Measurements from ENCODE around the gene C19orf18. TPM values are rescaled to one million over a fixed set of nuclear protein-coding genes. Genes with fewer than 3 reads are reported as not detected.
A peak's percentile ranks its signal among the peaks of the same experiment; 100 is the strongest.
"Not testable (repeated sequence)": the region's sequence is repeated elsewhere in the genome, so short reads cannot be mapped to it uniquely, and the experiment has no call there.

The C19orf18 gene
- 1 to 10 TPM; 1.4 to 3.5 (median 1.7) TPM for polyA plus RNA-seq (ENCODE audit: insufficient read length in 4 of 4)

DNA sequence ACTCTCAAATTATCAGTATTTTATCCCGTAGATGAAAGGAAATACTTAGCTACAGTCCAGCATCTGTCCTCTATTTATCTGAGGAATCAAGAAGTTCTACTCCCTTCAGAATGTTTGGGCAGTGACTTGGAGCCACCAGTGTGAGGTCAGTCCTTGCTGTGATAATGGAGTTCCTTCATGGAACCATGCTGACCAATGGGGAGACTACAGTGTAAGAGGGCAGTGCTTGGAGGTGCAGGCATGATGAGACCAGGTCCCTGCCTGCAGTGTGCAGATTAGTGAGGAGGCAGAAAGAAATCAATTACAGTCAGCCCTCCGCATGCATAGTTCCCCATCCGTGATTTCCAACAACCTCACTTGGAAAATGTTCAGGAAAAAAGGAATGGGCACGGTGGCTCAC lies at the start of gene C19orf18:
Gene C19orf18, minus strand, starts transcription at position 101 of the 400 bp plus-strand sequence. CDS start 102 bp downstream, outside the sequence.
- no peak for DNase-seq (ENCODE audit: low read depth in 4 of 4, low spot score in 3 of 4)

DNA sequence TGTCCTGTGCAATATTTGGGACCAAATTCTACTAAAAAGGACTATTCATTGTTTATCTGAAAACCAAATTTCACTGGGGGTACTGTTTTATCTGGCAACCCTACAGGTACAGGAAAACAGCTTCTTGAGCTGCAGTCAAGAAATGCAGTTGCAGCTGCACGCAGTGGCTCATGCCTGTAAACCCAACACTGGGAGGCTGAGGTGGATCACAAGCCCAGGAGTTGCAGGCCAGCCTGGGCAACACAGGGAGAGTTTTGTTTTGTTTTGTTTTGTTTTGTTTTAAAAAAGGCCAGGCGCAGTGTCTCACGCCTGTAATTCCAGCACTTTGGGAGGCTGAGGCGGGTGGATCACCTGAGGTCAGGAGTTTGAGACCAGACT lies 47.9 kb upstream of the C19orf18 start:
- no peak for DNase-seq (ENCODE audit: low read depth in 4 of 4, low spot score in 3 of 4)

DNA sequence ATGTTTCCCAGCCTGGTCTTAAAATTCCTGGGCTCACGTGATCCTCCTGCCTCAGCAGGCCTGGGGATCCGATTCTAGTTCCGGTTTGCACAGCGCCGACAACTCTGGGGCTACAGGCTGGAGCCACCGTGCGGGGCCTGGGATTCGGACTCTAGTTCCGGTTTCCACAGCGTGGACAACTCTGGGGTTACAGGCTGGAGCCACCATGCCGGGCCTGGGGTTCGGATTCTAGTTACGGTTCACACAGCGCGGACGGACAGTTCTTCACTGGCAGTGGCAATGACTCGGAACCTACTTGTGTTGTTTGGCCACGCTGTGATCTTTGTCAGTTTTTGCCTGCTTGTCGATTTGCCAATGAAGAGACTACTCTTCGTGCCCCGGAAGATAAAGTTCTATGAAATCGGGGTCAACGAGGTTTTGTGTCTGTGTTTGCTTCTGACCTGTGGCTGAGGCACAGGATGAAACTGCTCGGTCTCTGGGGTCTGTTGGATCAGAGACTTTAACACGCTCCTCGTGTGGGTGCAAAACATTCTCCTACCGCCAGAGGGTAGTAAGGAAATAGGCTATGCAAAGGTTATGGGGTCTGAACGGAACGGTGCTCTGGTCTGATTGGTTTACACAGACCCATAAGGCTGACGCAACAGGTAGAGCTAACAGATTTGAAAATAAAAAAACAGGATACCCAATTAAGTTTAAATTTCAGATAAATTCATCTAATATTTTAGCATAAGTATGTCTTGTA lies 47.4 kb upstream of the C19orf18 start:
- DNase-seq (ENCODE audit: low read depth in 4 of 4, low spot score in 3 of 4) = peak in 2 of 4 donors; percentile 76 to 82

DNA sequence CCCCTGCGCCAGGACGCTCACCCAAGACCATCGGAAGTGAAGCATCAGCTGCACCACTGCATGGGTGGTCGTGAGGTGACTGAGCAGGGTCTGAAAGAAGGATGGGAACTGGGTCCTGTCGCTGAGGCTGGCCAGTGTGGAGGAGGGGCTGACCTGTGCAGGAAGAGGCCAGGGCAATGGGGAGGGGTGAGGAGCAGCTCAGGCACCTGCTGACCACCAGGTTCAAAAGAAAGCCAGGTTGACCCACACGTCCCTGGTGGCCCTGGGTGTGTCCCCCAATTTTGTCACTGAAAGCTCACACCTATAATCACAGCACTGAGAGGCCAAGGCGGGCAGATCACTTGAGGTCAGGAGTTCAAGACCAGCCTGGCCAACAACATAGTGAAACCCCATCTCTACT lies 45.8 kb upstream of the C19orf18 start:
- no peak for DNase-seq (ENCODE audit: low read depth in 4 of 4, low spot score in 3 of 4)

DNA sequence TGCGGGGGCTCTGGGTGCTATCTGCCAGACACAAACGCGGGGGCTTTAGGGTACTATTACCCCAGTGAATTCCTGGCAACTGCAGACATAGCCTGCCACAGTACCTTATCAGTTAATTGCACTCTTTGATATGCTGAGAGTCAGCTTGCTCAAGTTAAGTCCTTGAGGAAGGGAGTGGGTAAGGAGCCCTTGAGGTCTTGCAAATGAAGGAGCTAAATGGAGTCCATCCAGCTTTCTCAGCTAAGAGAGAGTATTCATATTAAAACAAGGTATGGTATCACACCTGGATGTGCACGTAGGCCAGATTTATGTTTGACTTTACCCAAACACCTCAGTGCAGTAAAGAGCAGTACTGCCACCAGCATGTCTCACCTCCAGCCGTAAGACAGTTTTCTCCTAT lies 39.8 kb upstream of the C19orf18 start:
- no peak for DNase-seq (ENCODE audit: low read depth in 4 of 4, low spot score in 3 of 4)

DNA sequence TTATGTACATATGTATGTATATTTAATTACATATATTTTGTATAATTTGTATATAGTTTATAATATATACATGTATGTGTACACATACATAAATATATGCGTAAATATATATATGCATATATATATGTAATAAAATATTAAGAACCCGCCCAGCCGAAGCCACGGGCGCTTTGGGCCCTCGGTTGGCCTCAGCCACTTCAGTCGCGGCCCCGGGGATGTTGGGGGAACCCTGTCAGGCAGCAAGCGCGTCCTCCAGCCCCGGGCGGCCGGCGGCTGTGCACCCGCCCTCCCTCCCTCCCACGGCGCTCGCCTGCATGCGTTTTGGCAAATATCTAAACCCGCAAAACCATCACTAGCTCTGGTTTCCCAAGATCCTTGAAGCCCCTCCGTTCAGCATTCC lies 36.2 kb upstream of the C19orf18 start:
- DNase-seq (ENCODE audit: low read depth in 4 of 4, low spot score in 3 of 4) = no peak

DNA sequence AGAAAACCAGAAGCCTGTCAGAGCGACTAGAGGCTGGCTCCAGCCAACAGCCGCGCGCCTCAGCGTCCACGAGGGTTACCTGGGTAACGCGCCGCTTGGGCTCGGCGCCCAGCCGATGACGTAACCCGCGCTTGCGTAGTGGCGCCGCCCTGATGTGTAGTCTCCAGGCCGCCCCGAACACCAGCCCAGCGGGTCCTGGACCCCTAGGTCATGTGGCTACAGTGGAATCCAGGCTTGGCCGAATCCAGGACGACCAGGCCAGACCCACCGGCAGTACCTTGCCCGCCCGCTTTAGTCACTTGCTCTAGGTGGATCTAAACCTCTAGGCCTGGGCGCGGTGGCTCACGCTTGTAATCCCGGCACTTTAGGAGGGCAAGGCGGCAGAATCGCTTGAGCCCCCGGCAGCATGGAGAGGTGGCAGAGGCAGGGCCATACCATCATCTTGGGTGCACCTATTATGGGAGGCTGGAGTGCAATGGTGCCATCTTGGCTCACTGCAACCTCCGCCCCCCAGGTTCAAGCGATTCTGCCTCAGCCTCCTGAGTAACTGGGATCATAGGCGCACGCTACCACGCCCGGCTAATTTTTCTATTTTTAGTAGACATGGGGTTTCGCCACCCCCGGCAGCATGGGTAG lies 35.5 kb upstream of the C19orf18 start:
- DNase-seq (ENCODE audit: low read depth in 4 of 4, low spot score in 3 of 4) = peak; percentile 85 to 90 (median 89)

- peak in 1 of 4 donors; percentile 9 for DNase-seq (ENCODE audit: low read depth in 4 of 4, low spot score in 3 of 4)
Observed at GRCh38 chr19:58009301-58009665, 34.9 kb upstream of the C19orf18 start.

DNA sequence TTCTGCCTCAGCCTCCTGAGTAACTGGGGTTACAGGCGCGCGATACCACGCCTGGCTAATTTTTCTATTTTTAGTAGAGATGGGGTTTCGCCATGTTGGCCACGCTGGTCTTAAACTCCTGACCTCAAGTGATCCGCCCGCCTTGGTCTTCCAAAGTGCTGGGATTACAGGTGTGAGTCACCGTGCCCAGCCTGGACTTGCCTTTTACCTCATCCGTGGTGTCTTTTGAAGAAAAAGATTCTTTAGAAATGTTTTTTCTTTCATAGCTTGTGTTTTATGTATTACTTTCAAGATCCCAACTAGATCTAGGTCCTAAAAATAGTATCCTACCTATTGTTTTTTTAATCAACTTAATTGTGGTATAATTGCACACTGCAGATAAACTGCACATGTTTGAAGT lies 34.5 kb upstream of the C19orf18 start:
- DNase-seq (ENCODE audit: low read depth in 4 of 4, low spot score in 3 of 4) = not testable (repeated sequence)

GRCh38 chr19:58007285-58007684 lies 33.0 kb upstream of the C19orf18 start:
- no peak for DNase-seq (ENCODE audit: low read depth in 4 of 4, low spot score in 3 of 4)

DNA sequence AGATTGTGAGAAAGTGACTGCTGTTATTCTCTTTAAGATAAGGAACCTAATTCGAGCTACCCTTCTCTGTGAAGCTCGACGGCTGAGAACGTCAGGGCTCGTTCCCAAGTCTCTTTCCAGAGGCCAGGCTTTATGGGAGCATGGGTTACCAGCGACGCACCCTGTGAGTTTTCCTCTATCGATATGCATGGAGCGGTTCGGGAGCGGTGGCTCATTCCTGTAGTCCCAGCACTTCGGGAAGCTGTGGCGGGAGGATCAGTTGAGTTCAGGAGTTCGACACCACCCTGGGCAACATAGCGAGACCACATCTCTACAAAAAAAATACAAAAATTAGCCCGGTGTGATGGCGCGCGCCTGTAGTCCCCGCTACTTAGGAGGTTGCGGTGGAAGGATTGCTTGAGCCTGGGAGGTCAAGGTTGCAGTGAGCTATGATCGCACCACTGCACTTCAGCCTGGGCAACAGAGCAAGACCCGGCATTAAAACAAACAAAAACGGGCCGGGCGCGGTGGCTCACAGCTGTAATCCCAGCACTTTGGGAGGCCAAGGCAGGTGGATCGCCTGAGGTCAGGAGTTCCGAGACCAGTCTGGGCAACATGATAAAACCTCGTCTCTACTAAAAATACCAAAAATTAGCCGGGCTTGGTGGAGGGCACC lies 29.0 kb upstream of the C19orf18 start:
- DNase-seq (ENCODE audit: low read depth in 4 of 4, low spot score in 3 of 4) = no peak

DNA sequence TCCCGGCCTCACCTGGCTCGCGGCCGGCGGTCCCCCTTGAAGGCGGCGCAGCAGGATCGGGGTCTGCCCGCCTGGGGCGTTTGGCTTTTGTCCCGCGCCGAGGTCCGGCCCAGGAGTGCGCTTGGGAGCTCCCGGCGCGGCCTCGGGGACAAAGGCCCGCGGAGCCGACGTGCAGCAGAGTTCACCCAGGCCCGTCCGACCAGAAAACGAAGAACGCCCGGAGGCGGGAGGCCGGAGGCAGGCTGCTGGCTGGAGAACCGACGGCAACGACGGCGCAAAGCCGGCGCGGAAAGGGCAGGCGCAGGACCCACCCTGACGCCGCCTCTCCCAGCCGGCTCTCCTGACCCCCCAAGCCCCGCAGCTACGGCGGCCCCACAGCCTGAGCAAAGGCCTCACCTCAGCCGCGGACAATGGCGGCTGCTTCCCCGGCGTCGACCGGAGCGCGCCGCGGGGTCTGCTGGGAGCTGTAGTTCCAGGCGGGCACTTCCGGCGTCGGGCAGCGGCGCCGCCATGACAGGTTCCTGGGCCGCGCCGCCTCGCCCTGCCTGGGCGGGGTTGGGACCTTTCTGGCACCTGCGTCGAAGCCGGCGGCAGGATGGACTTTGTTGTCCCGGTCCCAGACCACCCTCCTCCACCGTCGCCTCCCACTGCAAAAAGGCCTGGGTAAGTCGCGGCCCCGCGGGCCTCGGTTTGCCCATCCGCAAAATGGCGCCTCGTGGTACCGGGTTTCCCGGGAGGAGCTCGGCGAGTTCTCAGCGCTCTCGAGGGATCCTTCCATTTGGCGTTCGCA lies 28.2 kb upstream of the C19orf18 start, which contains the start of gene ZNF606:
Gene ZNF606, minus strand, starts transcription at position 437 of the 790 bp plus-strand sequence. CDS start 1,501 bp downstream, outside the sequence.
- peak; percentile 78 to 85 (median 78) for DNase-seq (ENCODE audit: low read depth in 4 of 4, low spot score in 3 of 4)

GRCh38 chr19:58001895-58002369 lies 27.6 kb upstream of the C19orf18 start:
- peak in 1 of 4 donors; percentile 11 for DNase-seq (ENCODE audit: low read depth in 4 of 4, low spot score in 3 of 4)

DNA sequence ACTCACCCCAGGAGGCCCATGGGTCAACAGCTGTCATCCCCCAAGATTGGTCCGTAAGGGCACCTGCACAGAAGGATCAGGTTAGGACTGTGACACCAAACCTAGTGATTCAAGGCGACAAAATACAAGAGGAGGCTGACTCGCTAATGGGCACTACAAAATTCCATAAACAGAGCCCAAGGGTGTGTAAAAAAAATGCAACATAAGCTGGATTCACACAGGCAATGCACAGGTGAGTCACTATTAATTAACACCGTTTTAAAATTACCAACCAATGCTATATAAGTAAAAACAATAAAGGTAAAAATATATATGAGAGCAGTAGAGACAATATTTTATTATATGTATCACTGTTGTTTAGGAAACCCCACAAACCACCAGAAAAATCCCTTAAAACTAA lies 26.3 kb upstream of the C19orf18 start:
- no peak for DNase-seq (ENCODE audit: low read depth in 4 of 4, low spot score in 3 of 4)

GRCh38 chr19:57992841-57993240 lies 18.5 kb upstream of the C19orf18 start:
- DNase-seq (ENCODE audit: low read depth in 4 of 4, low spot score in 3 of 4) = no peak

- DNase-seq (ENCODE audit: low read depth in 4 of 4, low spot score in 3 of 4) = no peak
Observed at GRCh38 chr19:57978586-57979289, 4.4 kb upstream of the C19orf18 start.

DNA sequence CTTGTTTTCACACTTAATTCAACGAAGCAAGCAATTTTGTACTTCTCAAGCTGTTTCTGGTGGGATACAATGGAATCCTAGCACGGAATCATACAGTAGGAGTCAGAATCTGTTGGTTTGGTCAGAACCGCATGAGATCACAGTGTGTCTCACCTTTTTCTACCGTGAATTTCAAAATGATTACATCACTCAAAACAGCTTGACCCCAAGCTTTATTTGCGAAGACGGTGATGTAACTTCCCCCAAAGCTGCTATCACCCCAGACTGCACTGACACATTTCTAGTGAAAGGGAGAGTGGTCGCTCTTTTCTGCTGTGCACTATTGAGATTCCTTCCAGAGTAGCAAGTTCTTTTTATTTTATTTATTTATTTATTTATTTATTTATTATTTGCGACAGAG lies 9.6 kb downstream of the C19orf18 start:
- DNase-seq (ENCODE audit: low read depth in 4 of 4, low spot score in 3 of 4) = no peak

- no peak for DNase-seq (ENCODE audit: low read depth in 4 of 4, low spot score in 3 of 4)
Observed at GRCh38 chr19:57961785-57962184, 12.5 kb downstream of the C19orf18 start.

DNA sequence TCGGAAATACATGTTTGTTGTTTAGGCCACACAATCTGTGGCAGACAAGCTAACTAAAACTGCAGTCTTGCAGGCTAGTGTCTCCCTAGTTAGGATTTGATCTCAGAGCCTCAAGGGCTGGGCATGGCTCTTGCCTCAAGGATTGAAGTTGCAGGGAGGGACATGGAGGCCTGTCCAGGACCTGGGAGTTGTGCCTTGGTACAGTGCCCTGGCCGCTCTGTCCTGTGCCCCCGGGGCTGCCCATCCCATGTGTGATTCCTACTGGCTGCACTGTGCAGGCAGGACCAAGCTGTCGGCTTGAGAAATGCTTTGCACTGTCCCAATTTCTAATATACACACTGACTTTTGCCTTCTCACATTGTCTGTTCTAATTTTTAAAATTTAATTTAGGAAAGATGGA lies 19.3 kb downstream of the C19orf18 start:
- no peak for DNase-seq (ENCODE audit: low read depth in 4 of 4, low spot score in 3 of 4)

DNA sequence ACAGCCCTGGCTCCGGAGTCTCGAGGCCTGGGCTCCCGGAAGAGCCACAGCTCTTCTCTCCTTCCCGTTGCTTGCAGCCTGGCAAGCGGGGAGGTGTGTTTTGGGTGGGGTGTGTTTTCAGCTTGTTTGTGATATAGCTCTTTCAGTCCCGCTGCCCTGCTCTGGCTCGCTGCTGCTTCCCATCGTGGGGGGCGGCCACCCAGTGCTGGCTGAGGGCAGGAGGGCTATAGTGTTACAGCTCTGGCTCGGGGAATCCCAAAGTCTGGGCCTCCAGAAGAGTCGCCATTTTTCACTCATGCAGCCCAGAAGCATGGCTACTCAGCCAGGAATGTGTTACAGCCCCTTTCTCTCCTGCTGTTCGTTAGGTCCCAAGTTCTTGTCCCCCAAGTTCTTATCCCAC lies 24.6 kb downstream of the C19orf18 start:
- DNase-seq (ENCODE audit: low read depth in 4 of 4, low spot score in 3 of 4) = no peak

All from right renal pelvis (tissue), 4 donors.